ENCODE measurements around the gene PRR11.

PRR11 gene

GRCh38 chr17:59155439-59156177, at the start of gene PRR11:
Gene PRR11 (plus strand): TSS chr17:59155746. CDS start chr17:59169753, 14,007 bp downstream.
- TF ChIP-seq GATA3 (IDR thresholded peaks at IDR 0.05; ENCODE audit: low read depth, low read length) (no peak), GATA2 (IDR thresholded peaks at IDR 0.05; ENCODE audit: low read depth, low read length) (no peak)

DNA sequence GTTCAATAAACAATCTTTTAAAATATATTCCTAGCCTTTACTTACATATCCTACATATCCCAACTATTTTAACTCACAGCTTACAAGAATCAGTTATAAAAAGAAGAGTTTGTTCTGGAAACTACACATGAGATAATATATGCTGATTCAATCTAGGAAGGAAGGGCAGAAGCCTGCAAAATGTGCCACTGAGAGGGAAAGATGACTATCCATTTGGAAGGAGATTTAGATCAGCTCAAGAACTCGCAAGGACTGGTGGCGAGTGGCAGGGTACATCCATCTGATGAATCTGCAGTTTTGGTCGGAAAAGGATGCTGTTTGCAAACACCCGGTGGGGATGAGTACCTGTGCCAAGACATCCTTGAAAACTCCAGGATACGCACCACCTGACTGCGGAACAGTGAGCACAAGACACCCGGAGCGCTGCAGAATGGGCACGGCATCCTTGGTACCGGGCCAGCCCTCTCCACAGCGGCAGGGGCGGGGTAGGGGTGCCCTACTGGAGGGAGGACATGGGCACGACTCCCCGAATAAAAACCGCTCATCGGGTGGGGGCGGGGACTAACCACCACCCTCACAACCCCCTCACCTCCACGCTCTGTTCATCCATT, 49.6 kb upstream of the PRR11 start:
- TF ChIP-seq GATA2 (IDR thresholded peaks at IDR 0.05; ENCODE audit: low read depth, low read length): no peak
- TF ChIP-seq GATA3 (IDR thresholded peaks at IDR 0.05; ENCODE audit: low read depth, low read length): 0 out of 2 replicates have a peak, but pooled peaks have one; percentile 13

DNA sequence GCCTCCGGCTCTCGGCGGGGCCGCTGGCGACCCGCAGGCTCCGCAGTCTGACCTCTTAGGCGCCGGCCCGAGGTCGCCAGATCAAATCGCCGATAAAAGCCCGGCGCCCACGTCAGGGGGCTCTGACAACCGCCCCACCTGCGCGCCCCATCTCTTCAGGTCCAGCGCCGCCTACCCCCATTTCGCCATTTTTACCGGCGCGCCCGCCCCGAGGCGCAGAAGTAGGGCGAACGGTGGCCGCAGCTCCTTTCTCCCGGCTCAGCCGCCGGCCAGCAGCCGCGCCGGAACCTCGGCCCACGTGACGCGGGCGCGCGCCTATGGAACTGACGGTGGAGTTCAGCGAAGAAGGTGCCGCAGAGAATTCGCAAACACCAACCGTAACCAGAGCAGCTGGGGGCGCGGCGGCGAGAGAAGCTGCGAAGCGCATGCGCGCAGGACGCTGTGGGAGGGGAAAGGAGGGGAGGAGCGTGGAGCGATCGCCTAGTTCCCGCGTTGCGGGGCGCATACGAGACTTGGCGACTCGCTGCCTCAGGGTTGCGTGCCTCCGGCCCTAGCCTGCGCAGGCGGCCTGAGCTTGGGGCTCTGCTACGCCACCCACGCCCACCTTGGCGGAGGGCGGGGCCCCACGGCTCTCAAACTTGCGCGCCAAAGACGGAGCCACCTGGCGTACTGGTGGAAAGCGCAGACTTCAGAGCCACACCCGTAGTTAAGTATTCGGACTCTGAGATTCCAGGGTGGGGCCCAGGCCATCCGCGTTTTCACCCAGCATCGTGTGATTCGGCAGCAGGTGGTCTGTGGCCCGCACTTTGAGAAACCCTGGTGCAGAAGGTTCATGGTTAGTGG, 48.9 kb upstream of the PRR11 start, which contains the start of gene TRIM37:
TSS of gene TRIM37 (minus strand) at position 418 of the 843 bp plus-strand sequence. CDS start 419 bp downstream, outside the sequence.
- peak; percentile 85 for TF ChIP-seq GATA2 (IDR thresholded peaks at IDR 0.05; ENCODE audit: low read depth, low read length)
- no peak for TF ChIP-seq GATA3 (IDR thresholded peaks at IDR 0.05; ENCODE audit: low read depth, low read length)

- TF ChIP-seq GATA3 (IDR thresholded peaks at IDR 0.05; ENCODE audit: low read depth, low read length) (peak; percentile 28; the same call in 1 of the 2 replicates), GATA2 (IDR thresholded peaks at IDR 0.05; ENCODE audit: low read depth, low read length) (peak; percentile 47; the same call in 1 of the 2 replicates)
Measured at GRCh38 chr17:59107306-59107670, 48.3 kb upstream of the PRR11 start.

DNA sequence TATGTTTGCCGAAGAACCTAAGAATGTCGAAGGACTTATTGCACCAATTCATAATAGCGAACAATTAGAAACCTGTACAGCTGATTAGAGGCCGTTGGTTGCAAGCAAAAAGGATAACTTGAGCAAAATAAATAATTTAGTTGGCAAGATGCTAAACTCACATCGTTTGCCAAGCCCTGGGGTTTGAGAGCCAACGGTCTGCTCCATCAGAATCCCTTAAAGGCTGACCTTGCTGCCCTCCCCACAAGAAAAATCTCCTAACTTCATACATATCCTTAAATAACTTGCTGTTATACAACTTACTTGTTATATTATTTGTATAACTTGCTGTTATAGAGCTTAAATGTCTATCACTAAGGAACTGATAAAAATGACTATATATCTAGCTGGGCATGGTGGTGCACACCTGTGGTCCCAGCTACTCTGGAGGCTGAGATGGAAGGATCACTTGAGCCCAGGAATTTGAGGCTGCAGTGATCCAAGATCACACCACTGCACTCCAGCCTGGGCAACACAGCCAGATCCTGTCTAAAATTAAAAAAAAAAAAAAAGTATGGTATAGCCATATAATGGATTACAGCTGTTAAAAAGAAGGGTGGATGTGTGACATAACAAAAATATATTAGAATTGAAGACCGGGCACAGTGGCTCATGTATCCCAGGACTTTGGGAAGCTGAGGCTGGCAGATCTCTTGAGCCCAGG, 47.0 kb upstream of the PRR11 start:
- TF ChIP-seq GATA2 (IDR thresholded peaks at IDR 0.05; ENCODE audit: low read depth, low read length) (no peak), GATA3 (IDR thresholded peaks at IDR 0.05; ENCODE audit: low read depth, low read length) (no peak)

- TF ChIP-seq GATA2 (IDR thresholded peaks at IDR 0.05; ENCODE audit: low read depth, low read length) (no peak), GATA3 (IDR thresholded peaks at IDR 0.05; ENCODE audit: low read depth, low read length) (no peak)
Measured at GRCh38 chr17:59110973-59111372, 44.6 kb upstream of the PRR11 start.

DNA sequence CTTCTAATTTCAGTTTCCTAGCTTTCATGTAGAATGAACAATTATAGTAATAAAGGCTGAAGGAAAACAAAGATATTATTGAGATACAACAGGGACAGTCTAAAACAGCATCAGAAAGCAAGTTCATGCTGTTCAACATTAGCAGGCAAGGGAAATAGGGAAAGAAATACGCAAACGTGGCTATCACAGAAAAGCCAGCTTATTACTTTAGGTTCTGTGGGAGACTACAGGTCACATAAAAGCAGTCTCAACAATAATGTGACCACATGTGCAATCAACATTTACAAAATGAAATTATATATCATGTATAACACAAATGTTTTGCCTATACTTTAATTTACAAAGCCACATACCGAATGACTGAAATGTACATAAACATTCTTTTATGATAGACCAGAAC, 44.0 kb upstream of the PRR11 start:
- TF ChIP-seq GATA2 (IDR thresholded peaks at IDR 0.05; ENCODE audit: low read depth, low read length): no peak

DNA sequence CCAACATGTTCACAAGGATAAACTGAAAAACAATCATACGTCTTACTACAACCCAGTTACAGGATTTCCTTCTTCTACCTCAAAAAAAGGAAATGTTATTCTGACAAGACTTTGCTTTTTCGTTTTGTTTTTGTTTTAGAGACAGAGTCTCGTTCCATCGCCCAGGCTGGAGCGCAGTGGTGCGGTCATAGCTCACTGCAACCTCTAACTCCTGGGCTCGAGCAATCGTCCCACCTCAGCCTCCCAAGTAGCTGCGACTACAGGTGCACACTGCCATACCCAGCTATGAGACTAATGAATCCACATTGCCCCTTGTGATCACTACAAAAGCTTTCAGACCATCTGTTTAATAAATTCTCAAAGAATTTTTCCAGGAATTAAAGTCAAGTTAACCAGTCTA, 40.1 kb upstream of the PRR11 start:
- TF ChIP-seq GATA3 (IDR thresholded peaks at IDR 0.05; ENCODE audit: low read depth, low read length) (no peak), GATA2 (IDR thresholded peaks at IDR 0.05; ENCODE audit: low read depth, low read length) (no peak)

DNA sequence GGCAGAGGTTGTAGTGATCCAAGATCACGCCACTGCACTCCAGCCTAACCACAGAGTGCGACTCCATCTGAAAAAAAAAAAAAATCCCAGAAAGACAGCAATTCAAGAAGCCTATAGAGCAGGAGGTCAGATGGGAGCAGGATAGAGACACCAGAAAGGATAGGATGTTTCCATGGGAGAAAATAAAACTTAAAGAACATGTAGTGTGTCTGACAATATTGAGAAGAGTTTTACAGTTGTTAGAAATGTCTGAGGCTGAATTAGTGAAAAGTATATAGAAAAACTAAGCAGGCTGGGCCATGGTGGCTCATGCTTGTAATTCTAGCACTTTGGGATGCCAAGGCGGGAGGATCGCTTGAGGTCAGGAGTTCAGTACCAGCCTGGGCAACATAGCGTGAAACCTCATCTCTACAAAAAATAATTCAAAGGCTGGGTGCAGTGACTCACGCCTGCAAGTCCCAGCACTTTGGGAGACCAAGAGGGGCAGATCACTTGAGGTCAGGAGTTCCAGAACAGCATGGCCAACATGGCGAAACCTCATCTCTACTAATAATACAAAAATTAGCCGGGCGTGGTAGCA, 33.6 kb upstream of the PRR11 start:
- TF ChIP-seq GATA2 (IDR thresholded peaks at IDR 0.05; ENCODE audit: low read depth, low read length) (no peak), GATA3 (IDR thresholded peaks at IDR 0.05; ENCODE audit: low read depth, low read length) (no peak)

DNA sequence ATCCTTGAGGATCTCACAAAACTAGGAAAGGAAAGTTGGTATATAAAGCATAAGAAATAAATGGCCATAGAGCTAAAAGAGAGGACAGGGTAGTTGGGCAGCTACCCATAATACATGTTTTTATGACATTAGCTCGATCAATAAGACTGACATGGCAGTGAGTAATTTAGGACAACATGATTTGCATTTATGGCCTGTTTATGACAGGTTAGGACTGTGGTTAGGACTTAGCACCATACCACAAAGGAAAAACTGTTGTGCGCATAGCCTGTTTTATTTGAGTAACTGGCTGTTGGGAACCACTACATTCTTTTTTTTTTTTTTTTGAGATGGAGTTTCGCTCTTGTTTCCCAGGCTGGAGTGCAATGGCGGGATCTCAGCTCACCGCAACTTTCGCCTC, 30.9 kb upstream of the PRR11 start:
- TF ChIP-seq GATA3 (IDR thresholded peaks at IDR 0.05; ENCODE audit: low read depth, low read length) (no peak), GATA2 (IDR thresholded peaks at IDR 0.05; ENCODE audit: low read depth, low read length) (no peak)

DNA sequence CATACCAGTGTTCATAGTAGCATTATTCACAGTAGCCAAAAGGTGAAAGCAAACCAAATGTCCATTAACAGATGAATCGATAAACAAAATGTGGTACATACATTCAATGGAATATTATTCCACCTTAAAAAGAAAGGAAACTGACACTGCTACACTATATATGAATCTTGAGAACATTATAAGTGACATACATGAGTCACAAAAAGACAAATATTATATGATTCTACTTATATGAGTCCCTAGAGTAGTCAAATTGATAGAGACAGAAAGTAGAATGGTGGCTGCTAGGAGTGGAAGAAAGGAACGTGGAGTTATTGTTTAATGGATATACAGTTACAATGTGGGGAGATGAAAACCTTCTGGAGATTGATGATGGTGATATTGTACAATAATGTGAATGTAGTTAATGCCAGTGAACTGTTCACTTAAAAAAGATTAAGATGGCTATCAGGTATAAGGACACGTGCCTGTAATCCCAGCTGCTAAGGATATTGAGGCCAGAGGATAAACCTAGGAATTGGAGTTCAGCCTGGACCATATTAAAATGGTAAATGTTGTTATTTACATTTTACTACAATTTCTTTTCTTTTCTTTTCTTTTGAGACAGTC, 28.6 kb upstream of the PRR11 start:
- TF ChIP-seq GATA3 (IDR thresholded peaks at IDR 0.05; ENCODE audit: low read depth, low read length): 0 out of 2 replicates have a peak, but pooled peaks have one; percentile 31
- peak; percentile 52; the same call in 1 of the 2 replicates for TF ChIP-seq GATA2 (IDR thresholded peaks at IDR 0.05; ENCODE audit: low read depth, low read length)

- TF ChIP-seq GATA2 (IDR thresholded peaks at IDR 0.05; ENCODE audit: low read depth, low read length) (no peak), GATA3 (IDR thresholded peaks at IDR 0.05; ENCODE audit: low read depth, low read length) (no peak)
Measured at GRCh38 chr17:59129814-59130213, 25.7 kb upstream of the PRR11 start.

- no peak for TF ChIP-seq GATA2 (IDR thresholded peaks at IDR 0.05; ENCODE audit: low read depth, low read length)
- TF ChIP-seq GATA3 (IDR thresholded peaks at IDR 0.05; ENCODE audit: low read depth, low read length): no peak
Measured at GRCh38 chr17:59131131-59131530, 24.4 kb upstream of the PRR11 start.
